Gastrocnemius medialis (tissue), 4 donors: ENCODE measurements around the gene ZFYVE19. TPM values are rescaled to one million over a fixed set of nuclear protein-coding genes. Genes with fewer than 3 reads are reported as not detected.
A peak's percentile ranks its signal among the peaks of the same experiment; 100 is the strongest.

Experiments used
- ATAC-seq, 2 donors: fragments of 150-250 bp; one replicate each; pipeline ENCODE4 v1.9.1; 2016
- DNase-seq, 2 donors: peaks; one replicate each; pipeline ENCODE4 v3.0.0-alpha.2; 2019
- H3K27ac ChIP-seq, 4 donors: fragments of 200-600 bp; sonication (generic); 1 replicate in 1 of 4; 2 replicates in 3 of 4; pipeline ENCODE4 v1.5.1; 2016 to 2018; ENCODE audit warnings: mild to moderate bottlenecking in 2 of 4, moderate library complexity in 1 of 4
- H3K27me3 ChIP-seq, 3 donors: fragments of 200-600 bp; sonication (generic) in 2 of 3; 1 replicate in 1 of 3; 2 replicates in 2 of 3; pipeline versions ENCODE4 v1.5.1 to v1.6.0; 2016 to 2019; ENCODE audit warnings: mild to moderate bottlenecking in 1 of 3, moderate library complexity in 1 of 3
- H3K36me3 ChIP-seq, 2 donors: fragments of 200-600 bp; sonication (generic) in 1 of 2; one replicate each; pipeline ENCODE4 v1.5.1; 2017 to 2018
- H3K4me1 ChIP-seq, 2 donors: fragments of 200-600 bp; sonication (generic) in 1 of 2; one replicate each; pipeline ENCODE4 v1.5.1; 2016 to 2017; ENCODE audit warnings: mild to moderate bottlenecking in 2 of 2
- H3K4me3 ChIP-seq, 4 donors: fragments of 200-600 bp; sonication (generic) in 3 of 4; 1 replicate in 1 of 4; 2 replicates in 3 of 4; pipeline ENCODE4 v1.5.1; 2016 to 2019; ENCODE audit warnings: mild to moderate bottlenecking in 2 of 4
- H3K9me3 ChIP-seq, 3 donors: fragments of 200-600 bp; sonication (generic) in 2 of 3; 1 replicate in 1 of 3; 2 replicates in 2 of 3; pipeline ENCODE4 v1.5.1; 2016 to 2019
- CTCF ChIP-seq, 5 experiments: fragments of 450-650 bp in 3 of 5; fragments of 200-600 bp in 2 of 5; sonication (generic) in 2 of 5; IDR thresholded peaks in 4 of 5; conservative IDR thresholded peaks in 1 of 5; 1 replicate in 4 of 5; 2 replicates in 1 of 5; pipeline ENCODE4 v1.5.1; 2016 to 2019; ENCODE audit warnings: antibody characterized with exemption in 5 of 5, mild to moderate bottlenecking in 3 of 5, moderate library complexity in 3 of 5
- POLR2A ChIP-seq, 2 donors: fragments of 450-650 bp; IDR thresholded peaks; one replicate each; pipeline ENCODE4 v1.6.1; 2017; ENCODE audit warnings: antibody characterized with exemption in 2 of 2, mild to moderate bottlenecking in 2 of 2, moderate library complexity in 2 of 2
- in situ Hi-C, 4 donors: fragments of 200-750 bp; cut with MboI; loops; one replicate each; pipeline versions ENCODE4 v1.15.0 to v1.8.0; 2017; ENCODE audit warnings: low sequenced_read_pairs in 4 of 4
- intact Hi-C: fragments of 100-400 bp; cut with DNase I; formaldehyde crosslinking; loops from one replicate; pipeline ENCODE4 v1.15.1; 2023; ENCODE audit warnings: low total_unique reads
- total RNA-seq, 4 donors: library from RNA; depleted of rRNA; stranded (reverse); fragments of >200 nt; gene quantifications; one replicate each; pipeline versions ENCODE4 v1.1.0 to v1.2.3, GENCODE V29; 2016

Gene ZFYVE19
- total RNA-seq, 4 donors from 2014 or later, result 11.4 to 18.9 (median 14.7) TPM

GRCh38 chr15:40785814-40786213 is 21.1 kb upstream of the ZFYVE19 start:
- peaks cover 10 to 18% of the 10 kb centered on the region in 2 donors for H3K4me1 ChIP-seq
- no peaks in the 10 kb centered on the region for H3K36me3 ChIP-seq
- intact Hi-C loops, result no loop called here
- TF ChIP-seq POLR2A (IDR thresholded peaks at IDR 0.05) (no peak), CTCF (IDR thresholded peaks at IDR 0.05 in 4 of 5, conservative IDR thresholded peaks at IDR 0.05 in 1 of 5) (no peak)
- H3K9me3 ChIP-seq, result no peaks in the 10 kb centered on the region
- ATAC-seq (no peak), DNase-seq (no peak)
- H3K4me3 ChIP-seq, result no peak overlapping the region
- H3K27ac ChIP-seq, result no peak overlapping the region
- in situ Hi-C loops, result loop anchor here in 1 of 4 donors (25.0 kb wide), 1 partner anchor 99 kb away; the partner anchor contains the start of gene RAD51
- no peaks in the 10 kb centered on the region for H3K27me3 ChIP-seq

GRCh38 chr15:40787344-40787841 is 19.5 kb upstream of the ZFYVE19 start:
- H3K4me3 ChIP-seq, result no peak overlapping the region
- no peak for DNase-seq
- no peaks in the 10 kb centered on the region for H3K27me3 ChIP-seq
- intact Hi-C loops, result no loop called here
- peaks cover 10 to 18% of the 10 kb centered on the region in 2 donors for H3K4me1 ChIP-seq
- no peaks in the 10 kb centered on the region for H3K9me3 ChIP-seq
- H3K27ac ChIP-seq, result peak overlapping the region; percentile 4 to 81 (median 19)
- in situ Hi-C loops, result loop anchor here in 1 of 4 donors (25.0 kb wide), 1 partner anchor 100 kb away; the partner anchor contains the start of gene RAD51
- TF ChIP-seq POLR2A (IDR thresholded peaks at IDR 0.05) (no peak), CTCF (IDR thresholded peaks at IDR 0.05 in 4 of 5, conservative IDR thresholded peaks at IDR 0.05 in 1 of 5) (no peak)
- no peaks in the 10 kb centered on the region for H3K36me3 ChIP-seq
- ATAC-seq, result no peak

GRCh38 chr15:40787991-40788390 is 18.9 kb upstream of the ZFYVE19 start:
- TF ChIP-seq POLR2A (IDR thresholded peaks at IDR 0.05), result no peak
- TF ChIP-seq CTCF (IDR thresholded peaks at IDR 0.05 in 4 of 5, conservative IDR thresholded peaks at IDR 0.05 in 1 of 5), result no peak
- intact Hi-C loops, result no loop called here
- in situ Hi-C loops, result loop anchor here in 1 of 4 donors (25.0 kb wide), 1 partner anchor 101 kb away; the partner anchor contains the start of gene RAD51
- H3K9me3 ChIP-seq, result no peaks in the 10 kb centered on the region
- no peak overlapping the region for H3K4me3 ChIP-seq
- ATAC-seq (no peak), DNase-seq (no peak)
- peaks cover 10 to 18% of the 10 kb centered on the region in 2 donors for H3K4me1 ChIP-seq
- peak overlapping the region in 3 of 4 donors; percentile 4 to 81 (median 31) for H3K27ac ChIP-seq
- H3K36me3 ChIP-seq, result no peaks in the 10 kb centered on the region
- no peaks in the 10 kb centered on the region for H3K27me3 ChIP-seq

GRCh38 chr15:40789119-40789518 is 17.8 kb upstream of the ZFYVE19 start:
- Histone ChIP-seq H3K27me3 (no peaks in the 10 kb centered on the region), H3K4me3 (no peak overlapping the region), H3K4me1 (peaks cover 10 to 27% of the 10 kb centered on the region in 2 donors), H3K36me3 (no peaks in the 10 kb centered on the region), H3K9me3 (no peaks in the 10 kb centered on the region), H3K27ac (peak overlapping the region in 3 of 4 donors; percentile 2 to 81 (median 23))
- in situ Hi-C loops (loop anchor here in 1 of 4 donors (25.0 kb wide), 1 partner anchor 102 kb away; the partner anchor contains the start of gene RAD51), intact Hi-C loops (no loop called here)
- DNase-seq (no peak), ATAC-seq (no peak)
- TF ChIP-seq CTCF (IDR thresholded peaks at IDR 0.05 in 4 of 5, conservative IDR thresholded peaks at IDR 0.05 in 1 of 5), result no peak
- no peak for TF ChIP-seq POLR2A (IDR thresholded peaks at IDR 0.05)
